Gastroesophageal sphincter (tissue), 4 donors: ENCODE data around the gene UPP1. TPM values are rescaled to one million over a fixed set of nuclear protein-coding genes. Genes with fewer than 3 reads are reported as not detected.
A peak's percentile ranks its signal among the peaks of the same experiment; 100 is the strongest.

ENCODE experiments used
- ATAC-seq: fragments of 150-250 bp; one replicate; pipeline ENCODE4 v1.9.1; 2016; ENCODE audit warnings: mild to moderate bottlenecking, moderate library complexity
- H3K27ac ChIP-seq, 4 donors: fragments of 200-600 bp; sonication (generic) in 3 of 4; 1 replicate in 3 of 4; 2 replicates in 1 of 4; pipeline ENCODE4 v1.5.1; 2016 to 2019
- H3K27me3 ChIP-seq: fragments of 200-600 bp; sonication (generic); one replicate; pipeline ENCODE4 v1.5.1; 2019
- H3K36me3 ChIP-seq, 2 donors: fragments of 200-600 bp; sonication (generic); one replicate each; pipeline ENCODE4 v1.5.1; 2019; ENCODE audit warnings: control low read depth in 1 of 2
- H3K4me1 ChIP-seq, 3 donors: fragments of 200-600 bp; sonication (generic); 1 replicate in 2 of 3; 2 replicates in 1 of 3; pipeline ENCODE4 v1.5.1; 2016 to 2019; ENCODE audit warnings: control low read depth in 2 of 3
- H3K4me3 ChIP-seq, 2 donors: fragments of 200-600 bp; sonication (generic); one replicate each; pipeline ENCODE4 v1.5.1; 2019; ENCODE audit warnings: mild to moderate bottlenecking in 1 of 2, moderate library complexity in 1 of 2
- H3K9me3 ChIP-seq, 3 donors: fragments of 200-600 bp; sonication (generic); one replicate each; pipeline ENCODE4 v1.5.1; 2017 to 2019; ENCODE audit warnings: control low read depth in 2 of 3
- EP300 ChIP-seq: sonication (generic); formaldehyde crosslinking; IDR thresholded peaks from one replicate; pipeline ENCODE4 v1.6.1; 2017; ENCODE audit warnings: antibody characterized with exemption, mild to moderate bottlenecking
- POLR2A ChIP-seq, 2 donors: fragments of 450-650 bp; IDR thresholded peaks; one replicate each; pipeline ENCODE4 v1.6.1; 2017; ENCODE audit warnings: antibody characterized with exemption in 2 of 2, mild to moderate bottlenecking in 2 of 2, moderate library complexity in 1 of 2
- POLR2AphosphoS5 ChIP-seq: sonication (generic); formaldehyde crosslinking; IDR thresholded peaks from one replicate; pipeline ENCODE4 v1.6.1; 2017; ENCODE audit warnings: antibody characterized with exemption
- WGBS, 2 donors: methylation state at CpG; one replicate each; pipeline ENCODE4 v1.1.5; 2018; ENCODE audit warnings: low coverage in 1 of 2; 5-methylcytosine and 5-hydroxymethylcytosine counted together
- total RNA-seq, 4 donors: library from RNA; depleted of rRNA; stranded (reverse); fragments of >200 nt; gene quantifications; one replicate each; pipeline ENCODE4 v1.1.0, GENCODE V29; 2016
- TF ChIP-seq, protein P1 (sequence below), 4 experiments: fragments of 200-600 bp in 2 of 4; fragments of 450-650 bp in 2 of 4; sonication (generic) in 1 of 4; IDR thresholded peaks; one replicate each; pipeline ENCODE4 v1.5.1; 2017 to 2019; ENCODE audit warnings: antibody characterized with exemption in 4 of 4, mild to moderate bottlenecking in 2 of 4, moderate library complexity in 2 of 4

The UPP1 gene
- total RNA-seq, 4 donors from 2014 or later: 6.1 to 27.6 (median 12.0) TPM

DNA sequence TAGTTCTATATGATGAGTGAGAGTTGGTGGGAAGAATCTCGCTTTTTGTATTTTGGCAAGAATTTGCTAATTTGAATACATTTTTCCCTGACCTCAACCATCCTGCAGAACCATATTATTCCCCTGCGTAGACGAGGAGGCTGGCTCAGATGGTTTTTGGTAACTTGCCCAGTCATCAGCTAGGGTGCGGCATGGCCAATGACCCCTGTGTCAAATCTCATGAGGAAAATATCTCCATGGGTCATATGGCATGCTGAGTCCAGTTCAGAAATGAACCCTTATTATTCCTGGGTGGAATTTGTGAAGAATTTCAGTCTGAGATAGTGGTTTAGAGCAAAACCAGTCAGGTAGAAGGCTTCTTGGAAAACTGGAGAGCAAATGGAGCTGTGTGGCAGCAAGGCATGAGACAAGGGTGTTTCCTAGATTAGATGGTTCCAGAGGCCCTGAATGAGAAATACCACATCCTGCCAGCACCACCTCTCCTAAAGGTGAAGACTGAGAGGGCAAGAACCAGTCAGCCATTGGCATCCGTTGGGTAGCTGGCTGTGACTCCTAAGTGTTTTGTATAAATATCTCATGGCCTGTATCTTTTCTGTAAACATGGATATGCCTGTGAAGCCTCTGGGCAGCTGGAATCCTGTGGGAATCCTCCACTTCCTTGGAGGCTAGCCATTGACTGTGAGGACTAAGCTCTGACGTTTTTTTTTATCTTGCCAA, 5.8 kb upstream of the UPP1 start:
- H3K27me3 ChIP-seq: no peaks in the 10 kb centered on the region
- H3K36me3 ChIP-seq: no peaks in the 10 kb centered on the region
- peaks cover 0 to 13% (median 0%) of the 10 kb centered on the region in 3 donors for H3K4me1 ChIP-seq
- TF ChIP-seq EP300 (no peak), POLR2A (IDR thresholded peaks at IDR 0.05) (no peak), POLR2AphosphoS5 (no peak)
- TF ChIP-seq, protein P1, sequence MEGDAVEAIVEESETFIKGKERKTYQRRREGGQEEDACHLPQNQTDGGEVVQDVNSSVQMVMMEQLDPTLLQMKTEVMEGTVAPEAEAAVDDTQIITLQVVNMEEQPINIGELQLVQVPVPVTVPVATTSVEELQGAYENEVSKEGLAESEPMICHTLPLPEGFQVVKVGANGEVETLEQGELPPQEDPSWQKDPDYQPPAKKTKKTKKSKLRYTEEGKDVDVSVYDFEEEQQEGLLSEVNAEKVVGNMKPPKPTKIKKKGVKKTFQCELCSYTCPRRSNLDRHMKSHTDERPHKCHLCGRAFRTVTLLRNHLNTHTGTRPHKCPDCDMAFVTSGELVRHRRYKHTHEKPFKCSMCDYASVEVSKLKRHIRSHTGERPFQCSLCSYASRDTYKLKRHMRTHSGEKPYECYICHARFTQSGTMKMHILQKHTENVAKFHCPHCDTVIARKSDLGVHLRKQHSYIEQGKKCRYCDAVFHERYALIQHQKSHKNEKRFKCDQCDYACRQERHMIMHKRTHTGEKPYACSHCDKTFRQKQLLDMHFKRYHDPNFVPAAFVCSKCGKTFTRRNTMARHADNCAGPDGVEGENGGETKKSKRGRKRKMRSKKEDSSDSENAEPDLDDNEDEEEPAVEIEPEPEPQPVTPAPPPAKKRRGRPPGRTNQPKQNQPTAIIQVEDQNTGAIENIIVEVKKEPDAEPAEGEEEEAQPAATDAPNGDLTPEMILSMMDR (IDR thresholded peaks at IDR 0.05): no peak
- WGBS, 2 donors: 63 to 68% methylated on average over 4 to 6 of the region's 6 CpGs
- no peak overlapping the region for H3K4me3 ChIP-seq
- ATAC-seq: no peak
- no peak overlapping the region for H3K27ac ChIP-seq
- no peaks in the 10 kb centered on the region for H3K9me3 ChIP-seq

DNA sequence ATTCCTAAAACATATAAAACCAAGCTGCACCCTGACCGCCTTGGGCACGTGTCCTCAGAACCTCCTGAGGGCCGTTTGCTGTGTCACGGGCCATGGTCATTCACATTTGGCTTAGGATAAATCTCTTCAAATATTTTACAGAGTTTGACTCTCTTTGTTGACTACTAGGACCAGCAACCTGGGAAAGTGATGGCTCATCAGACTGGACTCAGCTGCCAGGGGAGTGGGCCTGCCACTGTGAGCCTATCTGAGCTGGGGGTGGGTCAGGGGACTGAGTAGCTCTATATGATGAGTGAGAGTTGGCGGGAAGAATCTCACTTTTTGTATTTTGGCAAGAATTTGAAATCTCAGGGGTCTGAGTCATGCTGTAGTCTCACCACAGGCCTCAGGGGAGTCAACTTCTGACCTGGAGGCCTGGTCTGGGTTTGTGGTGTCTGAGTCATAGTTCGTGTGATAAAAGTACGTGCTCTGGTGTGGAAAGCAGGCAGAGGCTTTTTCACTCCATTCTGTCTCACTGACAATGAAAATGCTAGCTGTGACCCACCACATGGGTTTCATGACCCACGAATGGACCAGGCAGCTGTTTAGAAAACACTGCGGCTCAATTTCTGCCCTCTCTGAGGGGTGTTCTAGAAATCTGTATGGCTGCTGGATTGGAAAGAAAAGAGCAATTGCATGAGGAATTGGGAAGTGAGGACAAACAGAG, 4.2 kb upstream of the UPP1 start:
- Histone ChIP-seq H3K4me3 (no peak overlapping the region), H3K36me3 (no peaks in the 10 kb centered on the region), H3K4me1 (peaks cover 0 to 23% (median 0%) of the 10 kb centered on the region in 3 donors), H3K27ac (peak overlapping the region in 2 of 4 donors; percentile 21 to 26), H3K9me3 (no peaks in the 10 kb centered on the region), H3K27me3 (no peaks in the 10 kb centered on the region)
- 40 to 62% methylated on average over 4 to 9 of the region's 9 CpGs for WGBS, 2 donors
- peak; percentile 49 for ATAC-seq
- TF ChIP-seq POLR2AphosphoS5 (peak; percentile 42), EP300 (no peak)

DNA sequence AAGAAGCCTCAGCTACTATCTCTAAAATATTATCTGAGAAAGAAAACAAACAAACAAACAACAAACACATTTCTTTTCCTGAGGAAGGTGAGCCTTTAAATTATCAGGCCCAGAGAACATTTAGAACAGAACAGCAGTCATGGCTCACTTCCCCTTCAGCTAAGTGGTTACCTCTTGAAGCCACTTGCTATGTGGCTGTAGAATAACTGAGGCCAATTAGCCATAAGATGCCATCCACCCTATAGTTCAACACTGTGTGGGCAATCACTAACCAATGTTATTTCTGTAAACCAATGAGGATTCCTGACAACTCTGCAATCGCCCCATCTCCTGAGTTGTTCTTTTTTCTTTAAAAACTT, 3.7 kb upstream of the UPP1 start:
- TF ChIP-seq, protein P1 (IDR thresholded peaks at IDR 0.05): no peak
- TF ChIP-seq EP300 (no peak), POLR2AphosphoS5 (no peak), POLR2A (IDR thresholded peaks at IDR 0.05) (no peak)
- no peaks in the 10 kb centered on the region for H3K27me3 ChIP-seq
- no peaks in the 10 kb centered on the region for H3K9me3 ChIP-seq
- no peak for ATAC-seq
- no peak overlapping the region for H3K4me3 ChIP-seq
- H3K36me3 ChIP-seq: no peaks in the 10 kb centered on the region
- H3K4me1 ChIP-seq: peaks cover 0 to 28% (median 0%) of the 10 kb centered on the region in 3 donors
- 94% methylated on average over 1 of the region's 1 CpG; no CpG with 5 or more reads in 1 of the 2 donors for WGBS, 2 donors
- H3K27ac ChIP-seq: peak overlapping the region in 2 of 4 donors; percentile 21 to 26

DNA sequence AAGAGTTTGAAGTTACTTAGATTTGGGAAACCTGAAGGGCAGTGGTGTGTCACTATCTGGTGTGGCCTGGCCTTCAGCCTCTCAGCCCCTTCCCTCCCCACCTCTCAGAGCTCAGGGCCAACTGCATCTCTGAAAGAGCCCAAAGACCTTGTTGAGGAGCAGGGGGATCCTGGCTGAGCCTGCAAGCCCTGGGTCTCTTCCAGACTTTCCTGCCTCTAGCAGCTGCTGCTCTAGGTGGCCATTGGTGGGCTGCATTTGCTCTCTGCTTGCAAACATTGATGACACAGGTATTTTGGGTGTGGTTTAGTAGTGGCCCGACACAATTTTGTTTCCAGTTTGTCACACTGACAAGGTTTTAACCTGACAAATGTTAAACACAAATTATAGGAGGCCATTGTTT, 3.1 kb upstream of the UPP1 start:
- Histone ChIP-seq H3K4me1 (peaks cover 0 to 31% (median 0%) of the 10 kb centered on the region in 3 donors), H3K36me3 (no peaks in the 10 kb centered on the region), H3K4me3 (no peak overlapping the region), H3K27me3 (no peaks in the 10 kb centered on the region), H3K27ac (no peak overlapping the region), H3K9me3 (no peaks in the 10 kb centered on the region)
- no peak for TF ChIP-seq POLR2AphosphoS5
- TF ChIP-seq POLR2A (IDR thresholded peaks at IDR 0.05): no peak
- TF ChIP-seq, protein P1 (IDR thresholded peaks at IDR 0.05): no peak
- no peak for TF ChIP-seq EP300
- 100% methylated on average over 1 of the region's 1 CpG; no CpG with 5 or more reads in 1 of the 2 donors for WGBS, 2 donors
- ATAC-seq: no peak

DNA sequence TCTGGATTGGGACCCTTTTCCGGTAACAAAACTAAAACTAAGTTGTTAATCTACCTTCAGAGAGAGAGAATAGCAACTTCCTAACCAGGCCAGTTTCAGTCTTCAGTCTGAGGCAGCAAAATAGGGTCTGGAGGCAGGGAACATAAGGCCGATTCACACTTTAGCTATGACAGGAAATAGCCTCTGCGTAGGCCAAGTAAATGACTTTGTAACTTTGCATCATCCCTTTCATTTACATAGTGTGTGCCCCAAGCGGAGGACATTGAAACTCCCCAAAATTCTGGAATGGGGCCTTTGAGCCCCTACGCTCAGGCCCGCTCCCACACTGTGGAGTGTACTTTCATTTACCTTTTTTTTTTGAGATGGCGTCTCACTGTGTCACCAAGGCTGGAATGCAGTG, 1.7 kb upstream of the UPP1 start:
- Histone ChIP-seq H3K4me1 (peaks cover 0 to 36% (median 0%) of the 10 kb centered on the region in 3 donors), H3K27me3 (no peaks in the 10 kb centered on the region), H3K4me3 (no peak overlapping the region), H3K27ac (peak overlapping the region in 2 of 4 donors; percentile 89 to 90), H3K9me3 (no peaks in the 10 kb centered on the region), H3K36me3 (peaks cover 0 to 10% of the 10 kb centered on the region in 2 donors)
- TF ChIP-seq POLR2AphosphoS5 (no peak), EP300 (no peak), POLR2A (IDR thresholded peaks at IDR 0.05) (no peak)
- TF ChIP-seq, protein P1 (IDR thresholded peaks at IDR 0.05): no peak
- WGBS, 2 donors: 70 to 72% methylated on average over 5 to 7 of the region's 7 CpGs
- ATAC-seq: no peak
